ENCODE data around the gene ACTG2. TPM values are rescaled to one million over a fixed set of nuclear protein-coding genes. Genes with fewer than 3 reads are reported as not detected.
A peak's percentile ranks its signal among the peaks of the same experiment; 100 is the strongest.
"Not testable (repeated sequence)": the region's sequence is repeated elsewhere in the genome, so short reads cannot be mapped to it uniquely, and the experiment has no call there.

ACTG2 gene
- total and polyA plus RNA-seq, 12 donors, result 0.52 to 94.0 (median 2.9) TPM

DNA sequence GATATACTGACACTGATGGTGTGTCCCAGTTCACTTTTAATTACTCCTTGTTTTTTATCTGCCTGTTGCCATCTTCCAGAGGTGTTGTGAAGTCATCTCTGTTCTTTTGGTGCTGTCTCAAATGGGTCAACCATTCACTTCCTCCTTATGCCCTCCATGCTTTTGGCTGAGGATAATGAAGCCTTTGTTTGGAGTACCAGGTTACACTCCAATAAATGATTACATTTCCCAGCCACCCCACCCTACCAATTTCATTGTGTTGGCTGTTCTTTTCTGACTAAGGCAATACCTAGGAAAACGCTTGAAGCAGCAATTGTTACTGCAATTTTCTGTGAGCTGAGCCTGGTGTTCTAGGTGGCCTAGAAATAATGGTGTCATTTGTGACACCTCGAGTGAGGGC, 29.8 kb upstream of the ACTG2 start:
- H3K36me3 ChIP-seq (replicated peaks in 1 of 2), result peaks cover 0 to 57% of the 10 kb centered on the region in 2 donors
- intact Hi-C loops (cut with DNase I), result no loop called here

GRCh38 chr2:73868204-73868978, 24.4 kb upstream of the ACTG2 start:
- 70 to 75% (median 71%) methylated on average over 9 of the region's 9 CpGs for WGBS, 4 donors
- H3K36me3 ChIP-seq (replicated peaks in 1 of 2), result peaks cover 0 to 18% of the 10 kb centered on the region in 2 donors
- H3K27ac ChIP-seq, result no peak overlapping the region
- no peaks in the 10 kb centered on the region for H3K4me1 ChIP-seq (replicated peaks in 1 of 2)
- no peaks in the 10 kb centered on the region for H3K27me3 ChIP-seq
- no peak overlapping the region for H3K4me3 ChIP-seq
- TF ChIP-seq CTCF (IDR thresholded peaks at IDR 0.05) (no peak), POLR2A (IDR thresholded peaks at IDR 0.05) (no peak)
- DNase-seq, result no peak
- H3K9me3 ChIP-seq (replicated peaks in 1 of 3), result no peaks in the 10 kb centered on the region
- intact Hi-C loops (cut with DNase I), result no loop called here

More for the DNA sequence above, 29.8 kb upstream of the ACTG2 start:
- Histone ChIP-seq H3K27me3 (no peaks in the 10 kb centered on the region), H3K9me3 (replicated peaks in 1 of 3) (no peaks in the 10 kb centered on the region), H3K27ac (no peak overlapping the region), H3K4me1 (replicated peaks in 1 of 2) (no peaks in the 10 kb centered on the region), H3K4me3 (no peak overlapping the region)
- TF ChIP-seq CTCF (IDR thresholded peaks at IDR 0.05), result no peak
- no peak for TF ChIP-seq POLR2A (IDR thresholded peaks at IDR 0.05)
- no peak for DNase-seq
- 62 to 98% (median 90%) methylated on average over 2 of the region's 2 CpGs for WGBS, 4 donors

DNA sequence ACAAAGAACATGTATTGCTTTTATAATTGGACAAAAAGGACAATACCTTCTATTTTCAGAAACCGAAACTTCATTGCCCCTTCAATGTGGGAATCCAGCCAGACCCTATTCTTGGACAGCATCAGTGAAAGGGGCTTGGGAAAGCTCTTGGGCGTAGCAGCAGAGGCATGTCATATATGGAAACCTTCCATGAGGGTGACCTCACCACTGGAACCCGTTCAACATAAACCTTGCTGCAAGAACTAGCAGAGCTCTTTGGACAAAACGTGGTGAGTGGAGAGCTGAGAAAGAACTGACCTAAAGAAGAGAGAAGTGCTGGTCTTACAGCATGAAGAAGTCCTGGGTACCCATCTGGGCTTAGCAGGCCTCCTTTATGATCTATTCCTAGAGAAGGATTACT, 22.7 kb upstream of the ACTG2 start:
- H3K27me3 ChIP-seq, result no peaks in the 10 kb centered on the region
- DNase-seq, result peak in 6 of 7 donors; percentile 12 to 72 (median 32)
- intact Hi-C loops (cut with DNase I), result no loop called here
- TF ChIP-seq CTCF (IDR thresholded peaks at IDR 0.05), result no peak
- TF ChIP-seq POLR2A (IDR thresholded peaks at IDR 0.05), result no peak
- no peak overlapping the region for H3K4me3 ChIP-seq
- H3K27ac ChIP-seq, result peak overlapping the region in 1 of 5 donors; percentile 10
- H3K36me3 ChIP-seq (replicated peaks in 1 of 2), result peaks cover 0 to 1% of the 10 kb centered on the region in 2 donors
- H3K9me3 ChIP-seq (replicated peaks in 1 of 3), result no peaks in the 10 kb centered on the region
- 55 to 81% (median 71%) methylated on average over 4 of the region's 4 CpGs for WGBS, 4 donors
- no peaks in the 10 kb centered on the region for H3K4me1 ChIP-seq (replicated peaks in 1 of 2)

DNA sequence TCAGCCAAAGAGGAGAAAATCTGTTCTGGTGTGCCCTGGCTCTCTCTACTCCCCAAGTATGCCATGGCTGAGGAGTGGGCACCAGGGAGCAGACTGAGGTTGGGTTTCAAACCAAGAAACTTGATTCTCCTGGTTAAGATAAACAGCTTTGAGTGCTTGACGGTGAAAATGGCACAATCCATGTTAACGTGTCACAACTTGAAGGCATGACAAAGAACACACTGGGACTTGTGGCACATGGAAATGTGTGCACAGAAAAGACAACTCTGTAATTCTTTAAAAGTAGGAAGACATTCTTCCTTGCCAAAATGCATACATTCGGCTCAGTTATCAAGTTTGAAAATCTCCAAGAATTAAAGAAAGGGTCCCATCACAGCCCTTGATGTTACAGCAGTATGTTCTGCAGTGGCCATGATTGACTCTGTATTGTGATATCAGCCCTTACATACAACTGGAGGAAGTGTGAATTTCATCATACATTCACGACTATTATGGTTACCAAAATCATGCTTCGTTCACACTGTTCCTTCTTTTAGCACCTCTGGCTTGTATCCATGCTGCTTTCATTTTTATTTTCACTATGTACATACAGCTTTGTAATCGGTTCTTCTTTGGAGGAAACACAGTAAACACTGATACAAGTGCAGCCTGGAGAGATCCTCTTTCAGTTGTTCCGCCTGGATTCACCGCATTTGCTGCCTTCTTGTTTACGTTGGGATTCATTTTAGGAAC, 15.6 kb upstream of the ACTG2 start:
- intact Hi-C loops (cut with DNase I), result no loop called here
- 48 to 69% (median 53%) methylated on average over 9 of the region's 9 CpGs for WGBS, 4 donors
- no peaks in the 10 kb centered on the region for H3K4me1 ChIP-seq (replicated peaks in 1 of 2)
- no peak overlapping the region for H3K27ac ChIP-seq
- no peaks in the 10 kb centered on the region for H3K36me3 ChIP-seq (replicated peaks in 1 of 2)
- no peak overlapping the region for H3K4me3 ChIP-seq
- H3K27me3 ChIP-seq, result no peaks in the 10 kb centered on the region
- no peaks in the 10 kb centered on the region for H3K9me3 ChIP-seq (replicated peaks in 1 of 3)
- DNase-seq, result no peak
- TF ChIP-seq POLR2A (IDR thresholded peaks at IDR 0.05) (no peak), CTCF (IDR thresholded peaks at IDR 0.05) (no peak)

DNA sequence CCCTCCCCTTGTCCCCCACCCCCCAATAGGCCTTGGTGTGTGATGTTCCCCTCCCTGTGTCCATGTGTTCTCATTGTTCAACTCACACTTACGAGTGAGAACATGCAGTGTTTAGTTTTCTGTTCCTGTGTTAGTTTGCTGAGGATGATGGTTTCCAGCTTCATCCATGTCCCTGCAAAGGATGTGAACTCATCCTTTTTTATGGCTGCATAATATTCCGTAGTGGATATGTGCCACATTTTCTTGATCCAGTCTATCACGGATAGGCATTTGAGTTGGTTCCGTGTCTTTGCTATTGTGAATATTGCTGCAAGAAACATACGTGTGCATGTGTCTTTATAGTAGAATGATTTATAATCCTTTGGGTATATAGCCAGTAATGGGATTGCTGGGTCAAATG, 14.8 kb upstream of the ACTG2 start:
- not testable (repeated sequence) for DNase-seq; H3K4me1 ChIP-seq (replicated peaks in 1 of 2)

More for the DNA sequence above, 14.8 kb upstream of the ACTG2 start:
- H3K36me3 ChIP-seq (replicated peaks in 1 of 2); H3K9me3 ChIP-seq (replicated peaks in 1 of 3); H3K27ac ChIP-seq; H3K27me3 ChIP-seq; intact Hi-C loops (cut with DNase I); H3K4me3 ChIP-seq: not testable (repeated sequence)
- 83 to 97% (median 89%) methylated on average over 5 of the region's 5 CpGs for WGBS, 4 donors

Data from adrenal gland (tissue), 12 donors.